ENCODE measurements around the gene DOCK8. TPM values are rescaled to one million over a fixed set of nuclear protein-coding genes. Genes with fewer than 3 reads are reported as not detected.

DOCK8 gene
- total and polyA plus RNA-seq, 2 of the 13 experiments (the other 11 are each of a cell fraction or from before 2014, with no cell fraction given), result 0.28 to 0.38 TPM

GRCh38 chr9:494764-495163 is 280.1 kb downstream of the DOCK8 start (continued):
- TF ChIP-seq DRAP1 (CRISPR knock-in tag; IDR thresholded peaks at IDR 0.05) (no peak), ZBTB20 (CRISPR knock-in tag; IDR thresholded peaks at IDR 0.05; ENCODE audit: borderline replicate concordance, low read depth) (no peak), ZNF282 (IDR thresholded peaks at IDR 0.05; ENCODE audit: partially characterized antibody) (no peak), REPIN1 (CRISPR knock-in tag; IDR thresholded peaks at IDR 0.05; ENCODE audit: borderline replicate concordance, low read depth) (no peak), ETV5 (CRISPR knock-in tag; IDR thresholded peaks at IDR 0.05; ENCODE audit: borderline replicate concordance) (no peak), SCMH1 (CRISPR knock-in tag; IDR thresholded peaks at IDR 0.05; ENCODE audit: borderline replicate concordance) (no peak), KDM5A (IDR thresholded peaks at IDR 0.05; ENCODE audit: borderline replicate concordance, low read length) (no peak), MTERF4 (CRISPR knock-in tag; IDR thresholded peaks at IDR 0.05) (no peak), ERF (CRISPR knock-in tag; IDR thresholded peaks at IDR 0.05) (no peak), AHDC1 (CRISPR knock-in tag; IDR thresholded peaks at IDR 0.05; ENCODE audit: borderline replicate concordance) (peak; percentile 43; the same call in 1 of the 2 replicates), KAT2B (IDR thresholded peaks at IDR 0.05; ENCODE audit: borderline replicate concordance, low read depth, low read length) (no peak), SP1 (IDR thresholded peaks at IDR 0.05) (no peak), SP1 (CRISPR knock-in tag; IDR thresholded peaks at IDR 0.05) (no peak), ZNF674 (CRISPR knock-in tag; IDR thresholded peaks at IDR 0.05; ENCODE audit: low read depth) (no peak), ZFP82 (CRISPR knock-in tag; IDR thresholded peaks at IDR 0.05; ENCODE audit: borderline replicate concordance) (no peak), GATA4 (IDR thresholded peaks at IDR 0.05; ENCODE audit: borderline replicate concordance, low read depth) (no peak), ZHX2 (IDR thresholded peaks at IDR 0.05; ENCODE audit: low read depth) (no peak), ZHX2 (CRISPR knock-in tag; IDR thresholded peaks at IDR 0.05; ENCODE audit: borderline replicate concordance) (no peak)
